ENCODE measurements around the gene KLHDC7B. TPM values are rescaled to one million over a fixed set of nuclear protein-coding genes. Genes with fewer than 3 reads are reported as not detected.
A peak's percentile ranks its signal among the peaks of the same experiment; 100 is the strongest.

KLHDC7B gene
- total RNA-seq, 1 donor from 2014 or later = 3.3 TPM

DNA sequence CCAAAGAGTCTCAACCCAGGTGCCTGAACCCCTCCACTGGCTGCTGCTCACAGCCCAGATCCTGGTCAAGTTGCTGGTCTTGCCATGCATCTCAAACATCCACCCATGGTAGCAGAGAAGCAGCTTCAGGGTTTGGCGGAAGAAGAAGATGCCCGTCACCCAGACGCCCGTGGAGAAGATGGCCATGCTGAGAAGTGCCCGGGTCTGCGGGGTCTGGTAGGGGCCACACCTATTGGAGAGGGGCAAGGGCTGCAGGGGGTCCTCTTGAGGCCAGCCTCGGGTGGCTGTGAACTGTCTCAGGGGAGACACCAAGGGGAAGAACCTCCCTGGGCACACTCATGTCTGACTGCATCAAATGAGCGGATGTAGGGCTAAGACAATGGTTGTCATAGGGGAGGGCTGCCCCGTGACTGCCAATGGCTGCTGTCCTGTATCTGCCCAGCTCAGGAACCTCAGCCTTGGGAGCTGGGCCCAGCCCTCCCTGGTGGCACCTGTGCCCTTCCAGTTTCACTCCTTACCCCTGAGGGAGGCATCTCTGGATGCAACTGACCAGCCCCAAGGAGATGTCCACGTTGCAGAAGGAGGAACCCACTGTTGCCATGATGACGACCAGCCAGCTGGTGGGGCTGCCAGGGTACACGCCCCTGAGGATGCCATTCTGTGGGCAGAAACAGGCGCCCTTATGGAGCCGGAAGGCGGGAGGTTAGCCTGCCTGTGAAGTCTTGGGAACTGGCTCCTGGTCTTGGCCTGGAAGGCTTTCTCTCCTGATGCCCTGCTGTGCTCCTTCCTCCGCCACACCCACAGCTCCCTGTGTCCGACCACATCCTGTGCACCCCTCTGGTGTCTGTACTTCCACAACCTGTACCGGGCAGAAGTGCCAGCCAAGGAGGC lies 31.4 kb downstream of the KLHDC7B start:
- Mint-ChIP-seq H3K27ac (no peak overlapping the region), H3K36me3 (ENCODE audit: low read depth) (peaks cover 55% of the 10 kb centered on the region), H3K27me3 (ENCODE audit: low read depth) (no peaks in the 10 kb centered on the region), H3K4me3 (ENCODE audit: low read depth) (no peak overlapping the region), H3K9me3 (no peaks in the 10 kb centered on the region), H3K4me1 (ENCODE audit: low read depth) (peaks cover 9% of the 10 kb centered on the region)
- no peak for DNase-seq (ENCODE audit: low spot score)
- intact Hi-C loops (cut with micrococcal nuclease) = no loop called here

DNA sequence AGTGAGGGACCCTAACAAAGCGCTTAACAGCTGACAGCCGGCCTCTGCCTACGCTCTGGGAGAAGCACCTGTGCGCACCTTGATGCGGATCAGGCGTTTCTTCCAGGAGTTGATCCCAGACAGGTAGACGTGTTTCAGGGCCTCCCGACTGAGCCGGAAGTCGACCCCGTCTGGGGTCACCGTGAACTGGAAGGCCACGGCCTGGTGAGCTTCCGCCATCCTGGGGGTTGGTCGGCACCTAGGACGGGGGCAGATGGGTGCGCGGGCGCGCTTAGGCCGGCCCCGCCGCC lies 31.9 kb downstream of the KLHDC7B start:
- Mint-ChIP-seq H3K36me3 (ENCODE audit: low read depth) (peaks cover 49% of the 10 kb centered on the region), H3K4me3 (ENCODE audit: low read depth) (no peak overlapping the region), H3K27me3 (ENCODE audit: low read depth) (no peaks in the 10 kb centered on the region), H3K27ac (no peak overlapping the region), H3K4me1 (ENCODE audit: low read depth) (peaks cover 9% of the 10 kb centered on the region), H3K9me3 (no peaks in the 10 kb centered on the region)
- intact Hi-C loops (cut with micrococcal nuclease) = no loop called here
- DNase-seq (ENCODE audit: low spot score) = no peak

DNA sequence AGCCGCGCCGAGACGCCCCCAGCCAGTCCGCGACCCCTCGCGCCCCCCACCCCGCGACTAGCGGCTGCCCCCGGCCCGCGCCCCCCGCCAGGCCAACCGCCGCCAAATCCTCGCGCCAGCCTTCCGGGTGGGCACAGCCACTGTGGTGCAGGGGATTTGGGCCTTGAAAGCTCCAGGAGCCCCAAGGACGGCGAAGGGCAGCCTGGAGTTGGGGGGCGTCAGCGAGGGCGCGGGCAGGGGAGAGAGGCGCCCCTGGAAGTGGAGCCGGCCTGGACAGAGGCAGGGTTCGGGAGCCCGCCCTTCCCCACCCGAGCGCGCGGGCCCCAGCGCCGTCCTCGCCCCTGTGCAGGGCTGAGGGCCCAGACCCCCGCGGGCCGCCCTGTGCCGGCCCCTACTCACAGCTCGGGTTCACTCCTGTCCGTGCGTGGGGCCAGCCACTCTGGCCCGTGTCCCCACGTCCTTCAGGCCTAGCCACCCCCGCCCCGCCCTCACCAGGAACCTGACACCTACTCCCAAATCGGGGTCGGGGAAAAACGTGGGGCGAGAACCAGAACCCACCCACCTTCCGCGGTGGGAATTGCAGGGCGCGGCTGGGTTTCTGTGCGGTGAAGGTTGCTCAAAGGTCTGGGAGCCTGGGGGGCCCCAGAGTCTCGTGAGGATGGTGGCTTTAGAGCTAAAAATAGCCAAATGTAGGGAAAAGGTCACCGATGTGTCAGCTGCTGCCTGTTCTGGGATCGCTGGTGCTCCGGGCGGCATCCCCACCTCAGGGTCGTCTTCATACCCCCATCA lies 32.5 kb downstream of the KLHDC7B start, which contains the start of gene CPT1B:
CPT1B (minus strand) TSS at position 441 of the 789 bp plus-strand sequence. CDS start 512 bp downstream, outside the sequence.
- H3K27me3 Mint-ChIP-seq (ENCODE audit: low read depth) = no peaks in the 10 kb centered on the region
- intact Hi-C loops (cut with micrococcal nuclease) = no loop called here
- no peak within 1 kb of the TSS for H3K4me3 Mint-ChIP-seq (ENCODE audit: low read depth)
- H3K9me3 Mint-ChIP-seq = no peaks in the 10 kb centered on the region
- peaks cover 46% of the 10 kb centered on the region for H3K36me3 Mint-ChIP-seq (ENCODE audit: low read depth)
- no peak within 1 kb of the TSS for H3K27ac Mint-ChIP-seq
- DNase-seq (ENCODE audit: low spot score) = no peak
- peaks cover 9% of the 10 kb centered on the region for H3K4me1 Mint-ChIP-seq (ENCODE audit: low read depth)

DNA sequence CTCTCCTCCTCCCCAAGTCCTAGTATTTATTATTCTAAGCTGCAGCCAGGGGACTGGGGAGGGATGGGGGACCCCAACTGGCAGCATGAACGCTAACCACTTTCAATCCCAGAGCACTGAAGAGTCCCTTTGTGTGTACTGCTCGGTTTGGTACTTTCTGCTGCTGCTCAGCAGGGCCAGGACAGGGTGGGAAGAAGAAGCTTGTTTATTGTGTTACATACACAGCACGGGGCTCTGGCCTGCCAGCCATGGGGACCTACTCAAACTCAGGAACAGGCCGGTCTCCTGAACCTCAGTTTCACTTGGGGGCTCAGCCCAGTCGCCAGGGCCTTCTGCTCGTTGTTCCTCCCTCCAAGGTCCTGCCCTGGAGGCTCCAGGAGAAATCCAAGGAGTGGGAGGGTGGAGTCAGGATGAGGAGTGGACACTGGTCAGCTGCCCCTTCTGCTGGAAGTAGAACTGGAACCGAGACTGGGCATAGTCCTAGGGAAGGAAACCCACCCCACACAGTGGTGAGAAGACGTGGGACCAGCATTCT lies 33.1 kb downstream of the KLHDC7B start:
- peaks cover 46% of the 10 kb centered on the region for H3K36me3 Mint-ChIP-seq (ENCODE audit: low read depth)

DNA sequence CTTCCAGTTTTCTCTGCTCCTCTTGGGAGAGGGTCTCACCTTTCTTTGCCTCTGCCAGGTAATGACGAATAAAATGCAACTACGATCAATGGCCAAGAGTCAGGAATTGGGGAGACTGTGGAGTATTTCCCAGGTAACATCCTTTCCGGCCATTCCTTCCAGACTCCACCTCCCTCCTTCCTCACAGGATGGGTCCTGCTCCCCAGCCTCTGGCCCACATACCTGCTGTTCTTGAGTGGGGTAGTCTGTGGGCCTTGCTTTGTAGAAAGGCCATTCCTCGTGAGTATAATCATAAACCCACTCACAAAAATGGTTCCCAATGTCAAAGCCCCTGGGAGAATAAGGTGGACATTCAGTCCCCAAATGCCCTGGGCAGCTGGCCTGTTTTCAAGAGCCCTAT lies 34.1 kb downstream of the KLHDC7B start:
- Mint-ChIP-seq H3K27me3 (ENCODE audit: low read depth) (no peaks in the 10 kb centered on the region), H3K9me3 (no peaks in the 10 kb centered on the region), H3K4me3 (ENCODE audit: low read depth) (peak overlapping the region; percentile 35), H3K4me1 (ENCODE audit: low read depth) (peaks cover 14% of the 10 kb centered on the region), H3K27ac (no peak overlapping the region), H3K36me3 (ENCODE audit: low read depth) (peaks cover 42% of the 10 kb centered on the region)
- DNase-seq (ENCODE audit: low spot score) = no peak
- intact Hi-C loops (cut with micrococcal nuclease) = loop anchor here (5.0 kb wide), 1 partner anchor 32 kb away; the partner anchor contains the start of gene KLHDC7B

More for the DNA sequence above, 33.1 kb downstream of the KLHDC7B start:
- intact Hi-C loops (cut with micrococcal nuclease) = no loop called here
- H3K9me3 Mint-ChIP-seq = no peaks in the 10 kb centered on the region
- no peak overlapping the region for H3K4me3 Mint-ChIP-seq (ENCODE audit: low read depth)
- H3K4me1 Mint-ChIP-seq (ENCODE audit: low read depth) = peaks cover 14% of the 10 kb centered on the region
- no peak overlapping the region for H3K27ac Mint-ChIP-seq
- H3K27me3 Mint-ChIP-seq (ENCODE audit: low read depth) = no peaks in the 10 kb centered on the region
- no peak for DNase-seq (ENCODE audit: low spot score)

DNA sequence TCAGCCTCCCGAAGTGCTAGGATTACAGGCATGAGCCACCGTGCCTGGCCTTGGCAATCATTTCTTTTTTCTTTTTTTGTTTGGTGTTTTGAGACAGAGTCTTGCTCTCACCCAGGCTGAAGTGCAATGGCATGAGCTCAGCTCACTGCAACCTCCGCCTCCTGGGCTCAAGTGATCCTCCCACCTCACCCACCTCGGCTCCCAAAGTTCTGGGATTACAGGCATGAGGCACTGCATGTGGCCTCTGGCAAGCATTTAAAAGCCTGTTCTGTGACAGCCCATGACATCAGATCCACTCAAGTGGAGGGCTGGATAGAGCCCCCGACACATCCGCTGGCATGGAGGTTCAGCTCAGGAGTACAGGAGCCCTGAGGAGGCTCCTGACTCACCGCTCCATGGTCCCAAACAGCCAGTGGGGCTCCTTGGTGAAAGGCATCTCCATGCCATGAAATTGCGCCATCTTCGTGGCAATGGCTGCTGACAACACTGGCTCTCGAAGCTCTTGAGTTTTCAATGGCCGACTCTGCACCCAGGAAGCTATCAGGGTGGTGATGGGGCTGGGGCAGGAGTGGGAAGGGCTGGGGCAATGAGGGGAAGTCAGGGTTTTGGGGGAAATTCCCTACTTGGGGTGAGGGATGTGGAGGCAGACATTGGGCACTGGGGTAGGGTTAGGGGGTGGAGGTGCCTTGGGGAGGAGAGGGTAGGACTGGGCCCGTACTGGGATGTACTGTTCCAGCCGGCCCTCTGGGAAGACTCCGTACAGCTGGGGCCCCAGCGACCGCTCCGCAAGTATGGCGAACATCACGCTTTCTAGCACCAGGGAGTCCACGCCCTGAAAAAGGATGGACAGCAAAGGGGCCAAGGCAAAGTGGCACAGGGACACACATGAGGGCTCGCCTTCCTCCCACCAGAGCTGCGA lies 35.6 kb downstream of the KLHDC7B start:
- Mint-ChIP-seq H3K4me3 (ENCODE audit: low read depth) (peak overlapping the region; percentile 80), H3K4me1 (ENCODE audit: low read depth) (peaks cover 14% of the 10 kb centered on the region)
- intact Hi-C loops (cut with micrococcal nuclease) = loop anchor here (5.0 kb wide), 1 partner anchor 34 kb away; the partner anchor contains the start of gene KLHDC7B

DNA sequence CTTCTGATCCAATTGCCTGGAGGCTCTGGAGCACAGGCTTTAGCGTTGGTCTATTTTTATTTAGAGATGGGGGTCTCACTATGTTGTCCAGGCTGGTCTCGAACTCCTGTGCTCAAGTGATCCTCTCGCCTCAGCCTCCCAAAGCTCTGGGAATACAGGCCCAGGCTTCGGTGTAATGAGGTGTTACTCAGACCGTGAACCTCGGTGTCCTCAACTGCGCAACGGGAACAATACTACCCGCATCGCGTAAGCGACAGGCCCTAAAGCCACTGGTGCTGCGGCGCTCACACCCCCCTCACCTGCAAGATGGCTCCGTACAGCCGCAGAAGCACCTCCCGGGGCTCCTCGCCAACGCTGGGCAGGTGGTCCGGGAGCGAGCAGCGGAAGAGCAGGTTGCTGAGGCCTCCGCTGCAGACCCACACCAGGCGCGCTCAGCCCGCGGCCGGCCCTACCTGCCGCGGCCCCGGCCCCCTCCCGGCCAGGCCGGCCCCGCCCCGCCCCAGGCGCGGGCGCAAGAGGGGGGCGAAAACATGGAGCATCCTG lies 36.3 kb downstream of the KLHDC7B start:
- peaks cover 14% of the 10 kb centered on the region for H3K4me1 Mint-ChIP-seq (ENCODE audit: low read depth)
- peak overlapping the region; percentile 86 for H3K4me3 Mint-ChIP-seq (ENCODE audit: low read depth)
- intact Hi-C loops (cut with micrococcal nuclease) = loop anchor here (2.0 to 5.0 kb wide), 4 partner anchors 19 to 73 kb away; partner anchors contain the start of genes KLHDC7B, NCAPH2, SYCE3 and TYMP
- no peaks in the 10 kb centered on the region for H3K9me3 Mint-ChIP-seq
- H3K27me3 Mint-ChIP-seq (ENCODE audit: low read depth) = no peaks in the 10 kb centered on the region
- no peak for DNase-seq (ENCODE audit: low spot score)
- peak overlapping the region; percentile 71 for H3K27ac Mint-ChIP-seq
- H3K36me3 Mint-ChIP-seq (ENCODE audit: low read depth) = peaks cover 31% of the 10 kb centered on the region

More for the DNA sequence above, 35.6 kb downstream of the KLHDC7B start:
- DNase-seq (ENCODE audit: low spot score) = no peak
- peak overlapping the region; percentile 71 for H3K27ac Mint-ChIP-seq
- H3K27me3 Mint-ChIP-seq (ENCODE audit: low read depth) = no peaks in the 10 kb centered on the region
- H3K36me3 Mint-ChIP-seq (ENCODE audit: low read depth) = peaks cover 36% of the 10 kb centered on the region
- H3K9me3 Mint-ChIP-seq = no peaks in the 10 kb centered on the region

DNA sequence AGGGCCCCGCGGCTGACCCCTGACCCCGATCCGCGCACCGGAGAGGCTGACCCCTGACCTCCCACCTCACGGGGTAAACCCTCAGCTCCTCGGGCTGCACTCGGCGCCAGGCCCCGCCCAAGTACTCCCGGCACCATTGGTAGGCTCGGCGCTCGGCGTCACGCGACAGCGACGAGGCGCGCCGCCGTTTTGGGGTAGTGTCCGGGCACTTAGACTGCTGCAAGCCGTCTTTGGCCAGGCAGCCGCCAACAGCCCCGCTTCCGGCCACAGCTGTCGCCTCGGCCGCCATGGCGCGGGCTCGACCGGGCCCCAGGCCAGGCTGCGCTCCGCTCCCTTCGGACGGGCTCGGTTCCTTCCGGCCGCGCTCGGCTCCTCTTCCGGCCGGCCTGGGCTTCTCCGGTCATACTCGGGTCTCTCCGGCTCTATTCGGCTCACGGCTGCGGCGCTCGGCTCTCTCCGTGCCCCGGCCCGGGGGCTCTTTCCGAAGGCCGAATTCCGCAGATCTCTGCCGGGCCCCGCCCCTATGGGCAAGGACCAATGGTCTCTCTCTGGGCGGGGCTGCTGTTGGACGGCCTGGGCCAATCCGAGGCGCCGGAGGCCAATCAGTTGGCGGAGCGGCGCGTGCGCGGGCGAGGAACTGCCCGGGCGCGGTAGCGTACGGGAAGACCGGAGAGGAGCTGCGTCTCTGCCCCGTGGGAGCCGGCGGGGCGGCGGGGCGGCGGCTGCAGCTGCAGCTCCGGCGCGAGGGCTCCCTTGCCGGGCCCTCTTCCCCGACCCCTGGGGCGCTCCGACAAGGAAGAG lies 37.0 kb downstream of the KLHDC7B start, which contains the start of gene CHKB:
CHKB (minus strand) TSS at position 357 of the 801 bp plus-strand sequence; CDS start at position 289, 68 bp downstream.
- Mint-ChIP-seq H3K4me1 (ENCODE audit: low read depth) (peaks cover 12% of the 10 kb centered on the region), H3K4me3 (ENCODE audit: low read depth) (peak within 1 kb of the TSS; percentile 94), H3K36me3 (ENCODE audit: low read depth) (peaks cover 25% of the 10 kb centered on the region)

DNA sequence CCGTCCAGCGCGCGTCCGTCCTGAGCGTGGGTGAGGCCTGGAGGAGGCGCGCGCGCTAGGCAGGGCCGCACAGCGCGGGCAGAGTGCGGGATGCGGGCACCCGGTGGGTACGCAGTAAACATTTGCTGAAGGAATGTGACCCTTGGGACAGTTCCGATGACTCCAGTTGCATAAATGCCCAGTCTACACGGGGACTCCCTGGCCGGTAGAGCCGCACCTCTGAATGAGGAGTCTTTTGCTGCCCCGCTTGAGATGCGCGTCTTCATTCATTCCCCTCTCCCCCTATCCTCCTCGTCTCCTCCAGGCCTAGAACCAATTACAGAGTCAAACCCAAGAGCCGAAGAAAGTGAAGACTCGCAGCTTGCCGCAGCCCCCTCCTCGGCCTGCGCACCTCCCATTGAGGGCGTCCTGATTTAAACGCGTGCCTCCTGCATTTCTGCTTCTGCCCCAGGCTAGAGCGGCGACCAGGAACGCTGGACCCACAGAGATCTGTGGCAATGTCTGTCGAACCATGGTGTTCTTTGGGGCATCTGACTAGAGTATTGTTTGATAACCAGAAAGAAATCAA lies 37.7 kb downstream of the KLHDC7B start:
- Mint-ChIP-seq H3K27ac (peak overlapping the region; percentile 75), H3K4me1 (ENCODE audit: low read depth) (peaks cover 12% of the 10 kb centered on the region), H3K4me3 (ENCODE audit: low read depth) (peak overlapping the region; percentile 94), H3K36me3 (ENCODE audit: low read depth) (peaks cover 25% of the 10 kb centered on the region), H3K27me3 (ENCODE audit: low read depth) (peaks cover under 1% of the 10 kb centered on the region), H3K9me3 (no peaks in the 10 kb centered on the region)
- intact Hi-C loops (cut with micrococcal nuclease) = loop anchor here (1.0 to 5.0 kb wide), 5 partner anchors 21 to 75 kb away; partner anchors contain the start of genes KLHDC7B, NCAPH2, SYCE3 and TYMP
- DNase-seq (ENCODE audit: low spot score) = no peak

More for the DNA sequence above, 37.0 kb downstream of the KLHDC7B start, which contains the start of gene CHKB:
- H3K27ac Mint-ChIP-seq = peak within 1 kb of the TSS; percentile 95
- peak; percentile 99 for DNase-seq (ENCODE audit: low spot score)
- H3K27me3 Mint-ChIP-seq (ENCODE audit: low read depth) = no peaks in the 10 kb centered on the region
- intact Hi-C loops (cut with micrococcal nuclease) = loop anchor here (1.0 to 5.0 kb wide), 5 partner anchors 20 to 74 kb away; partner anchors contain the start of genes KLHDC7B, NCAPH2, SYCE3 and TYMP
- no peaks in the 10 kb centered on the region for H3K9me3 Mint-ChIP-seq

DNA sequence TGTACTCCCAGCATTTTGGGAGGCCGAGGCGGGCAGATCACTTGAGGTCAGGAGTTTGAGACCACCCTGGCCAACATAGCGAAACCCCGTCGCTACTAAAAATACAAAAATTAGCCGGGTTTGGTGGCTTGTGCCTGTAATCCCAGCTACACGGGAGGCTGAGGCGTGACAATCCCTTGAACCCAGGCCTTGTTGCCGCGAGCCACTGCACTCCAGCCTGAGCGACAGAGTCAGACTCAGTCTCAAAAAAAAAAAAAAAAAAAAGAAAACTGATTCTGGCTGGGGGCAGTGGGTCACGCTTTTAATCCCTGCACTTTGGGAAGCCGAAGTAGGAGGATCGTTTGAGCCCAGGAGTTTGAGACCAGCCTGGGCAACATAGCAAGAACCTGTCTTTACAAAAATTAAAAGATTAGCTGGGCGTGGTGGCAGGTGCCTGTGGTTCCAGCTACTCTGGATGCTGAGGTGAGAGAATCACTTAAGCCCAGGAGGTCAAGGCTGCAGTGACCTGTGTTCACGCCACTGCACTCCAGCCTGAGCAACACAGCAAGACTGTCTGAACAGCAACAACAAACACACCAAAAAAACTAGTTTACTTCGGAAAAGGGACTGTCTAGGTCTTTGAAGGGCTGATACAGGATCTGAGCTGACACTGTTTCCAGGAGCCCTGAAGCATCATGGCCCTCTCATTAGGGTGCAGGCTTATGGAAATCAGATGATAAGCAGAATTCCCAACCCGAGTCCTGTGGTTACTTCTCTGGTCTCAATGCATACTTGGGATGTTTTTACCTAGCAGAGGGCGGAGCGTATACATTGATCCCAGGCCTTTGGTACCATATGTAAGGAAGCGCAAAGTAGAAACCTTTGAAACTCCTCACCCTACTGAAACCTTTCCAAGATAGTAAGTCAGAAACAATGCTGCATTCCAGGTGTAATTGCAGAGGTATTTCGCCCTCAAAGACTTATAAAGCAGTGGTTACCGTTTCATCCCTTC lies 38.7 kb downstream of the KLHDC7B start:
- Mint-ChIP-seq H3K4me1 (ENCODE audit: low read depth) (peaks cover 12% of the 10 kb centered on the region), H3K27me3 (ENCODE audit: low read depth) (peaks cover 2% of the 10 kb centered on the region), H3K36me3 (ENCODE audit: low read depth) (peaks cover 17% of the 10 kb centered on the region), H3K27ac (no peak overlapping the region), H3K9me3 (no peaks in the 10 kb centered on the region), H3K4me3 (ENCODE audit: low read depth) (peak overlapping the region; percentile 94)
- intact Hi-C loops (cut with micrococcal nuclease) = loop anchor here (5.0 kb wide), 1 partner anchor 37 kb away; the partner anchor contains the start of gene KLHDC7B
- no peak for DNase-seq (ENCODE audit: low spot score)
